Activated naive CD4-positive, alpha-beta T cell treated with anti-CD3 and anti-CD28 coated beads, Interleukin-2, amount 50 U/mL, for 72 hours (primary cell): ENCODE data around the gene GDF2. TPM values are rescaled to one million over a fixed set of nuclear protein-coding genes. Genes with fewer than 3 reads are reported as not detected.
A peak's percentile ranks its signal among the peaks of the same experiment; 100 is the strongest.

Experiments
- ATAC-seq, 2 donors: fragments of 150-1000 bp; cut with Tn5 transposase; 2 replicates each; pipeline ENCODE4 v1.10.0; 2021; ENCODE audit warnings: mild to moderate bottlenecking in 2 of 2, moderate library complexity in 2 of 2
- DNase-seq, 2 donors: peaks; one replicate each; pipeline ENCODE4 v3.0.0; 2021 to 2022; ENCODE audit warnings: low spot score in 2 of 2
- H3K27ac Mint-ChIP-seq, 2 donors: one replicate each; pipeline ENCODE4 v1.8.0; 2022; ENCODE audit warnings: mild to moderate bottlenecking in 2 of 2, mixed read lengths in 2 of 2
- H3K36me3 Mint-ChIP-seq, 2 donors: one replicate each; pipeline ENCODE4 v1.8.0; 2022; ENCODE audit warnings: mixed read lengths in 2 of 2
- H3K9me3 Mint-ChIP-seq, 2 donors: one replicate each; pipeline ENCODE4 v1.8.0; 2022; ENCODE audit warnings: mixed read lengths in 2 of 2
- total RNA-seq, 2 donors: library from RNA; stranded (reverse); gene quantifications; one replicate each; pipeline ENCODE4 v1.2.3, GENCODE V29; 2022

Gene GDF2
- total RNA-seq, 2 donors from 2014 or later: not detected

DNA sequence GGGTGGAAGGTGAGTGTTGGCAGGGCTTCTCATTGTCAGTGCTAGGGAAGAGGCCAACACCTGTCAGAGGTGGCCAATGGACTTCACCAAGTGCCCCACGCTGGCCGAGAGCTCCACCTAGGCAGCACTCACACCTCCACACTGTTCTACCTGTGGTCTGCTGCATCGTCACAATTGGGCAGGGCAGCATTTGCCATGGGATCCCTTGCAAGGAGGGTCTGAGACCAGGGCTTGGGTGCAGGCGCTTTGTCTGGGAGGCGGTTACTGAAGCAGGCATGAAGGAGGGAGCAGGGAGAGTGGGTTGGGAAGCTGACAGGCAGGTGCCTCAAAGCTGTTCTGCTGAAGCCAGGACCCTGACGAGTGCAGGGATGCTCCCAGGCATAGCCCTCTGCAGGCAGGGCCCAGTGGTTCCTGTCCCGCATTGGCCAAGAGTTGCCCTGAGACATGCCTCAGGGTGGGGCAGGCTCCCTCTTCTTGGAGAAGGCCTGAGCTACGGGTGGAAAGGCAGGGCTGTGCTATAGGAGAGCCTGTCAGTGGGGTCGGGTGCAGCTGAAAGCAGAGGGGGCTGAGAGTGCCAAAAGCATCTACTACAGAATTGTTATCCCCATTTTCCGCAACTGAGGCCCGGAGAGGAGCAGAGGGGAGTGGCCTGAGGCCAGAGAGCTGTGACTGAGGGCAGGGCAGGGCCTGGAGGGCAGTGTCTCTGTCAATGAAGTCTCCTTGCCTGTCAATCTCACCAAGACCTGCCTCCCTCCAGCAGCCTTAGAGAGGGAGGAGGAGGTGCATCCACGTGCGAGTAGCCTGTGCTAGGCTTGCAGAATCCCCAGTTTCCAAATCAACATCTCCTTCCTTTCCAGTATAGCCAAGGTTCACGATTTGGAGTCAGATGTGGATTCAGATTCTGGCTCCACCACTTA lies 29.9 kb downstream of the GDF2 start:
- DNase-seq (peak in 1 of 2 donors; percentile 41), ATAC-seq (no peak)
- H3K9me3 Mint-ChIP-seq: no peaks in the 10 kb centered on the region
- H3K36me3 Mint-ChIP-seq: no peaks in the 10 kb centered on the region
- H3K27ac Mint-ChIP-seq: no peak overlapping the region

GRCh38 chr10:47353351-47353750 lies 31.1 kb downstream of the GDF2 start:
- Mint-ChIP-seq H3K9me3 (no peaks in the 10 kb centered on the region), H3K36me3 (no peaks in the 10 kb centered on the region), H3K27ac (no peak overlapping the region)
- DNase-seq: no peak
- no peak for ATAC-seq

- Mint-ChIP-seq H3K27ac (no peak overlapping the region), H3K9me3 (no peaks in the 10 kb centered on the region), H3K36me3 (no peaks in the 10 kb centered on the region)
- ATAC-seq (no peak), DNase-seq (peak in 1 of 2 donors; percentile 18)
Observed at GRCh38 chr10:47354165-47354564, 31.9 kb downstream of the GDF2 start.

- H3K36me3 Mint-ChIP-seq: no peaks in the 10 kb centered on the region
- no peak for ATAC-seq
- no peaks in the 10 kb centered on the region for H3K9me3 Mint-ChIP-seq
- no peak overlapping the region for H3K27ac Mint-ChIP-seq
- DNase-seq: no peak
Observed at GRCh38 chr10:47354900-47355299, 32.6 kb downstream of the GDF2 start.

DNA sequence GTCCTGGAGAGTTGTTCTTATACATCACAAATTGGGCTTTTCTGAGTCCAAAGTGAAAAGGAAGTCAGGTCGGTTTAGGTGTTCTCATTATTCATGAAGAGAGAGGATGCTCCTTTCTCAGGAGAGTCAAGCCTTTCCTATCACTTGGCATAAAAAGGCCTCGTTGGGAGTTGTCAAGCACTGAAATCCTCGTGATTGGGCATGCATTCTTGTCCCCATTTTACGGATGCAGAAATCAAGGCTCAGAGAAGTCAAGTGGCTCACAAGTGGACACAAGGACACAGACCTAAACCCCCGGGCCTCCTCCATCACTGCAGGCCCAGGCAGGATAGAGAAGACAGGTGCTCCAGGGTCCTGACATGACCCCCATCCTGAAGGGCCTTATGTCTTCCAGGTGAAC lies 34.5 kb downstream of the GDF2 start:
- no peak for DNase-seq

GRCh38 chr10:47357131-47357582 lies 34.9 kb downstream of the GDF2 start:
- no peak for ATAC-seq
- no peaks in the 10 kb centered on the region for H3K9me3 Mint-ChIP-seq
- no peak overlapping the region for H3K27ac Mint-ChIP-seq

More for the DNA sequence above, 34.5 kb downstream of the GDF2 start:
- Mint-ChIP-seq H3K9me3 (no peaks in the 10 kb centered on the region), H3K36me3 (no peaks in the 10 kb centered on the region), H3K27ac (no peak overlapping the region)
- no peak for ATAC-seq

DNA sequence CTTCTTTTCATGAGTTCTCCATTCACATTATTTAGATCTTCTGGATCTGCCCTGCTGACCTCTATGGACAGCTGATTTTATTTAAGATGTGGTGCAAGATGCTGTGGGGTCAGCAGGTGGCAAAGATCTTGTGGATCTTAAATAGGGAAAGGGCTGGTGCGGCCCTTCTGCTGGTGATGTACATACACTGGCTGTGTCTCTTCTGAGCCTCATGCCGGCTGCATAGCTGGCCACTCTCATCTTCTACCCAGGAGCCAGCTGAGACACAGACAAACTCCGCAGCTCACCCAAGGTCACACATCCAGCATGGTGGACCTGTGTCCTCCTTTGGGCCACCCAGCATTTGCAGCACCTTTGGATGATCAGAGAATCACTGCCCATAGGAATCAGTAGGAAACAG lies 35.7 kb downstream of the GDF2 start:
- peak in 1 of 2 donors; percentile 20 for DNase-seq
- ATAC-seq: no peak
- Mint-ChIP-seq H3K36me3 (no peaks in the 10 kb centered on the region), H3K9me3 (no peaks in the 10 kb centered on the region), H3K27ac (no peak overlapping the region)

More at GRCh38 chr10:47357131-47357582, 34.9 kb downstream of the GDF2 start:
- H3K36me3 Mint-ChIP-seq: no peaks in the 10 kb centered on the region
- DNase-seq: peak in 1 of 2 donors; percentile 47

DNA sequence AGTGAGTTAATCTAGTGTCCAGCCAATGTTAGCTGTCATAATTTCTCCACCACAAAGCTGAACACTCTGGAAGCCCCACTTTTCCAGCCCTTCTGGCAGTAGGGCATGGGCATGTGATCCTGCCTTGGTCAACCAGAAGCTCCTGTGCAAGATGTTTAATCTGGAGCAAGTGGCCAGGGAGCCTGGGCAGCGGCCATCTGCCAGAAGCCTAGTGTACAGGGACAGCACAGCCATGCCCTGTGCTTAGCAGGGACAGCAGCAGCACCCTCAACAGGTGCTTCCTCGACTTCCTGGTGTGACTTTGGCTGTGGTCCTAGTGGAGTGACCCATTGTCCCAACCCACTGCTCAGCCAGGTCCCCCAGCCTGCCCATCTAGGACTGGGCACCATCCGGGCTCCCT lies 36.2 kb downstream of the GDF2 start:
- DNase-seq (peak in 1 of 2 donors; percentile 31), ATAC-seq (no peak)
- Mint-ChIP-seq H3K27ac (no peak overlapping the region), H3K36me3 (no peaks in the 10 kb centered on the region), H3K9me3 (no peaks in the 10 kb centered on the region)

DNA sequence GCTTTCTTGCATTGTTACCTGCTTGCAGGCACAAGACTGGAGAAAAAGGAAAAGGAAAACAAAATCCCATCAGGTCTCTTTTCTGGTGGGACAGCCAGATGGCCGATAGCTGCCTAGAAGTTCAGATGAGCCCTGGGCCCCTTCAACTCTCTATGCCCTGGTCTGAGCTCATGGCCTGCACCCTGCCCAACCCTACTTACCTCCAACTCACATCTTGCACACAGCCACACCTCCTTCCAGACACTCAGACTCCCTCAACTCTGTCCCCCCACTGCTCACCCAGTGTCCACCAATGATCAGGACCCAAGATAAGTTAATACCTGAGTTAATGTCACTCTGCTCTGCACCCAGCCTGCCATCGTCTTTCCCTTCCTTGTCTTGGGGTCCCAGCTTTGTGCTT lies 36.8 kb downstream of the GDF2 start:
- H3K36me3 Mint-ChIP-seq: no peaks in the 10 kb centered on the region
- no peak overlapping the region for H3K27ac Mint-ChIP-seq
- DNase-seq (no peak), ATAC-seq (no peak)
- no peaks in the 10 kb centered on the region for H3K9me3 Mint-ChIP-seq

- Mint-ChIP-seq H3K27ac (no peak overlapping the region), H3K36me3 (no peaks in the 10 kb centered on the region), H3K9me3 (no peaks in the 10 kb centered on the region)
- DNase-seq (peak in 1 of 2 donors; percentile 44), ATAC-seq (no peak)
Observed at GRCh38 chr10:47359626-47360418, 37.6 kb downstream of the GDF2 start.

DNA sequence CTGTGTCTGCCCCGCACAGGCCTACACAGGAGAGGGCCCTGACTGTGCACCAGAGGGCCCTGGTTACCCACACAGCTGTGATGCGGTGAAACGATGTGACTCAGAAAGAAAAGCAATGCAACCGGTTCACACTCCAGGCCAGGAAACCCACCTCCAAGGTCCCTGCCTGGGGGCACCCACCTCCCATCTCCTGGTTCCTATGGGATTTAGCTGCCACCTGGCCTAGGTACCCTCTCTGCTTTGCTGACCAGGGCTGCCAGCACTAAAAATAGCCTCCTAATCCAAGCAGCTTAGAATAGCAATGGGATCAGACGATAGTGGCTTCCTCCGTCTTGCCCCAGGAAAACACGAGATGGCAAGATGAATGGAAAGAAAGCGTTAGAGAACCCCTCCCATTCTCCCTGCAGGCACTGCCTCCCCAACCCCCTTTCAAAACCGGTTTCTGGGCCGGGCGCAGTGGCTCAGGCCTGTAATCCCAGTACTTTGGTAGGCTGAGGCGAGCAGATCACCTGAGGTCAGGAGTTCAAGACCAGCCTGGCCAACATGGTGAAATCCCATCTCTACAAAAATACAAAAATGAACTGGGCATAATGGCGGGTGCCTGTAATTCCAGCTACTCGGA lies 38.3 kb downstream of the GDF2 start:
- Mint-ChIP-seq H3K36me3 (no peaks in the 10 kb centered on the region), H3K9me3 (no peaks in the 10 kb centered on the region), H3K27ac (no peak overlapping the region)
- DNase-seq (no peak), ATAC-seq (no peak)

GRCh38 chr10:47361293-47361692 lies 39.0 kb downstream of the GDF2 start:
- Mint-ChIP-seq H3K9me3 (no peaks in the 10 kb centered on the region), H3K36me3 (no peaks in the 10 kb centered on the region), H3K27ac (no peak overlapping the region)
- DNase-seq (peak; percentile 52 to 56), ATAC-seq (peak; percentile 37 to 40)

DNA sequence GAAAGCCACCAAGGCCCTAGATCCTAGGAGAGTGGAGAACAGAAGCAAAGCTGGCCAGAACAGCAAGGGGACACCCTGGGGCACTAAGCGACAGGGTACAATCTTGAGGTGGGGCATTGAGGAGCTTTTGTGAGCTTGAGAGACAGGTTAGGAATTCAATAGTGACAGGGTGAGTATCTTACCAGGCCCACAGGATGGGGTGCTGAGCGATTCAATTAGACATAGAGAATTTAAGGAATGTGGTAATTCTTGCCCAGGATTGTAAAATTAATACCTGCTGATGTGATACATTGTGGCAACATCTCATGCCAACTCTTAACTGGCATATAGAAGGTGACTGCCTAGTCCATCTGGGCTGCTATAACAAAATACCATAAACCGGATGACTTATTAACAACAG lies 39.9 kb downstream of the GDF2 start:
- no peak overlapping the region for H3K27ac Mint-ChIP-seq
- ATAC-seq (no peak), DNase-seq (peak in 1 of 2 donors; percentile 1)
- H3K36me3 Mint-ChIP-seq: no peaks in the 10 kb centered on the region
- H3K9me3 Mint-ChIP-seq: no peaks in the 10 kb centered on the region

DNA sequence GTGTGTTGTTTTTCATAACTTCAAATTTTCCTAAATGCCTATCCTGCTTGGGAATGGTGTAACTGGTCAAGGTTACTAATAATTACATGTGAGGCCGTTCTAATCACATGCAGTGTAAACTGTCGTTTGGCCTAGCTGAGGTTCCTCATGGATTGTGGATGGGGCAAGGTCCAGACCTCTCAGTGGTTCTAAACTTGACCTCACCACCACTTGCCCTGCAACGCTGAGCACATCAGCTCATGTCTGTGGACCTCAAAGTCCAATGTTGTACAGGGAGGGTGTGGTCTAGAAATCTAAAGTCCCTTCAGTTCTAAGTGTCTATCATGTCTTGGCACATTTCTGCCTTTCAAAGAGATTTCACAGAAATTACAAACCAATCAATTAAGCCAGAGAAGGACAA lies 41.5 kb downstream of the GDF2 start:
- ATAC-seq: no peak
- Mint-ChIP-seq H3K27ac (no peak overlapping the region), H3K9me3 (no peaks in the 10 kb centered on the region), H3K36me3 (no peaks in the 10 kb centered on the region)
- peak in 1 of 2 donors; percentile 2 for DNase-seq

GRCh38 chr10:47364366-47364765 lies 42.1 kb downstream of the GDF2 start:
- Mint-ChIP-seq H3K9me3 (no peaks in the 10 kb centered on the region), H3K27ac (no peak overlapping the region), H3K36me3 (no peaks in the 10 kb centered on the region)
- DNase-seq: no peak
- no peak for ATAC-seq

- Mint-ChIP-seq H3K27ac (no peak overlapping the region), H3K9me3 (no peaks in the 10 kb centered on the region), H3K36me3 (no peaks in the 10 kb centered on the region)
- ATAC-seq: no peak
- DNase-seq: no peak
Observed at GRCh38 chr10:47364911-47365310, 42.7 kb downstream of the GDF2 start.
